H1 (cell line): ENCODE data around the gene RFX6. TPM values are rescaled to one million over a fixed set of nuclear protein-coding genes. Genes with fewer than 3 reads are reported as not detected.

Experiments used
- CTCF ChIA-PET: fragments of 300-600 bp; sonication (Branson Sonifier 250); formaldehyde crosslinking; loops from one replicate; lab custom pipeline; 2021; ENCODE audit not compliant: partially characterized antibody; lab: Charles Lee
- POLR2A ChIA-PET: fragments of 300-600 bp; sonication (Branson Sonifier 250); formaldehyde crosslinking; loops from one replicate; lab custom pipeline; 2021; ENCODE audit warnings: inconsistent platforms; ENCODE audit not compliant: partially characterized antibody; lab: Charles Lee
- DNase-seq, 2 experiments: peaks; one replicate each; pipeline versions ENCODE4 v3.0.0 to v3.0.0-alpha.2; 2010 to 2022; ENCODE audit warnings: low spot score in 2 of 2, low read depth in 1 of 2, mixed read lengths in 1 of 2
- FAIRE-seq: peaks from 2 replicates; lab custom pipeline; 2011; peaks lifted over from hg19 to GRCh38; lab: Jason Lieb, UNC
- H2AFZ ChIP-seq: 2 replicates; pipeline ENCODE4 v1.8.1; 2012; ENCODE audit warnings: low read length, inconsistent platforms
- H2AK5ac ChIP-seq: 2 replicates; pipeline ENCODE4 v1.6.1; 2013; ENCODE audit warnings: low read depth, low read length
- H2BK120ac ChIP-seq: replicated peaks from 2 replicates; pipeline ENCODE3; 2013; ENCODE audit warnings: low read depth, low read length, inconsistent platforms
- H2BK12ac ChIP-seq: 2 replicates; pipeline ENCODE4 v1.6.1; 2013; ENCODE audit warnings: low read depth, low read length
- H2BK15ac ChIP-seq: 2 replicates; pipeline ENCODE4 v1.6.1; 2013; ENCODE audit warnings: low read length
- H2BK20ac ChIP-seq: 2 replicates; pipeline ENCODE4 v1.6.1; 2013; ENCODE audit warnings: low read length
- H2BK5ac ChIP-seq: 2 replicates; pipeline ENCODE4 v1.6.1; 2013; ENCODE audit warnings: low read depth, low read length
- H3K14ac ChIP-seq: 2 replicates; pipeline ENCODE4 v1.6.1; 2013; ENCODE audit warnings: inconsistent platforms; ENCODE audit not compliant: insufficient read length
- H3K18ac ChIP-seq: 2 replicates; pipeline ENCODE4 v1.6.1; 2013; ENCODE audit warnings: low read length; ENCODE audit errors: extremely low read depth
- H3K23ac ChIP-seq: 2 replicates; pipeline ENCODE4 v1.6.1; 2013; ENCODE audit warnings: inconsistent platforms; ENCODE audit not compliant: insufficient read length
- H3K23me2 ChIP-seq: 2 replicates; pipeline ENCODE4 v1.6.1; 2013; ENCODE audit warnings: low read depth, low read length
- H3K27ac ChIP-seq: 2 replicates; pipeline ENCODE4 v1.6.1; 2011; ENCODE audit warnings: low read depth, low read length, inconsistent platforms
- H3K27me3 ChIP-seq, 4 experiments: replicated peaks in 1 of 4; 1 replicate in 1 of 4; 2 replicates in 3 of 4; pipeline versions ENCODE4 v1.6.1 to v1.8.1; 2011 to 2013; ENCODE audit warnings: low read length in 3 of 4, mild to moderate bottlenecking in 3 of 4, inconsistent platforms in 2 of 4, mixed read lengths in 2 of 4, moderate library complexity in 1 of 4; ENCODE audit not compliant: control insufficient read depth in 3 of 4, insufficient read depth in 3 of 4; ENCODE audit errors: extremely low read depth in 1 of 4
- H3K36me3 ChIP-seq, 4 experiments: 2 replicates each; pipeline versions ENCODE4 v1.6.1 to v1.8.1; 2011 to 2013; ENCODE audit warnings: mild to moderate bottlenecking in 4 of 4, low read length in 3 of 4, moderate library complexity in 2 of 4, control low read depth in 1 of 4, inconsistent platforms in 1 of 4; ENCODE audit not compliant: insufficient read depth in 4 of 4, control insufficient read depth in 2 of 4
- H3K4ac ChIP-seq: replicated peaks from 2 replicates; pipeline ENCODE3; 2013; ENCODE audit warnings: low read length, low read depth, mixed read lengths, inconsistent platforms; ENCODE audit not compliant: insufficient read length
- H3K4me1 ChIP-seq, 4 experiments: replicated peaks in 1 of 4; 1 replicate in 1 of 4; 2 replicates in 3 of 4; pipeline versions ENCODE4 v1.6.1 to v1.8.1; 2011 to 2013; ENCODE audit warnings: low read length in 3 of 4, inconsistent platforms in 2 of 4, mixed read lengths in 1 of 4; ENCODE audit not compliant: insufficient read depth in 4 of 4, control insufficient read depth in 3 of 4
- H3K4me2 ChIP-seq, 2 experiments: 2 replicates each; pipeline versions ENCODE4 v1.6.1 to v1.8.1; 2011 to 2013; ENCODE audit warnings: low read depth in 2 of 2, low read length in 2 of 2, control low read depth in 1 of 2, inconsistent platforms in 1 of 2, mild to moderate bottlenecking in 1 of 2; ENCODE audit not compliant: insufficient read depth in 1 of 2
- H3K4me3 ChIP-seq, 4 experiments: fragments of 200-600, 300-600 bp in 1 of 4; sonication (generic), shearing (Covaris generic), sonication (Bioruptor Twin) in 1 of 4; 2 replicates each; pipeline versions ENCODE4 v1.5.1 to v1.8.1; 2011 to 2016; ENCODE audit warnings: low read length in 4 of 4, low read depth in 3 of 4, control low read depth in 2 of 4, inconsistent platforms in 2 of 4, mild to moderate bottlenecking in 2 of 4, mixed read lengths in 1 of 4, moderate library complexity in 1 of 4; ENCODE audit not compliant: insufficient read depth in 2 of 4; ENCODE audit errors: extremely low read depth in 1 of 4
- H3K56ac ChIP-seq: replicated peaks from 2 replicates; pipeline ENCODE3; 2013; ENCODE audit warnings: low read depth, mild to moderate bottlenecking, mixed read lengths, low read length, inconsistent platforms; ENCODE audit not compliant: insufficient read length
- H3K79me1 ChIP-seq: 2 replicates; pipeline ENCODE4 v1.6.1; 2013; ENCODE audit warnings: low read depth, low read length, control low read depth
- H3K79me2 ChIP-seq, 2 experiments: 2 replicates each; pipeline versions ENCODE4 v1.6.1 to v1.8.1; 2012 to 2013; ENCODE audit warnings: low read length in 2 of 2, mild to moderate bottlenecking in 2 of 2, inconsistent platforms in 1 of 2; ENCODE audit not compliant: insufficient read depth in 2 of 2, control insufficient read depth in 1 of 2
- H3K9ac ChIP-seq, 4 experiments: replicated peaks in 1 of 4; 1 replicate in 1 of 4; 2 replicates in 3 of 4; pipeline versions ENCODE4 v1.6.1 to v1.8.1; 2011 to 2013; ENCODE audit warnings: low read depth in 3 of 4, low read length in 3 of 4, control low read depth in 2 of 4, mild to moderate bottlenecking in 2 of 4, moderate library complexity in 2 of 4, inconsistent platforms in 1 of 4; ENCODE audit errors: extremely low read depth in 1 of 4
- H3K9me3 ChIP-seq, 2 experiments: 2 replicates each; pipeline versions ENCODE4 v1.6.1 to v1.8.1; 2012 to 2013; ENCODE audit warnings: mild to moderate bottlenecking in 2 of 2, moderate library complexity in 2 of 2, control low read depth in 1 of 2, inconsistent platforms in 1 of 2, low read depth in 1 of 2, low read length in 1 of 2, mixed read lengths in 1 of 2; ENCODE audit not compliant: insufficient read depth in 2 of 2
- H4K20me1 ChIP-seq, 2 experiments: replicated peaks in 1 of 2; 2 replicates each; pipeline versions ENCODE3 to v1.8.1; 2011 to 2013; ENCODE audit warnings: inconsistent platforms in 2 of 2, low read length in 2 of 2, mild to moderate bottlenecking in 1 of 2; ENCODE audit not compliant: insufficient read depth in 2 of 2, control insufficient read depth in 1 of 2
- H4K5ac ChIP-seq: 2 replicates; pipeline ENCODE4 v1.6.1; 2013; ENCODE audit warnings: low read length, low read depth, mixed read lengths, inconsistent platforms; ENCODE audit not compliant: insufficient read length
- H4K8ac ChIP-seq: 2 replicates; pipeline ENCODE4 v1.8.0; 2013; ENCODE audit warnings: mild to moderate bottlenecking, moderate library complexity, low read length, inconsistent platforms; ENCODE audit not compliant: insufficient read depth; ENCODE audit errors: extremely low read depth
- H4K91ac ChIP-seq: replicated peaks from 2 replicates; pipeline ENCODE3; 2013; ENCODE audit warnings: low read length, mixed read lengths, inconsistent platforms; ENCODE audit not compliant: insufficient read length
- ASH2L ChIP-seq: fragments of 200-600, 300-600 bp; sonication (generic); IDR thresholded peaks from one replicate; pipeline ENCODE4 v1.7.1; 2017; ENCODE audit warnings: low read length
- EP300 ChIP-seq, 2 experiments: IDR thresholded peaks; 1 replicate in 1 of 2; 2 replicates in 1 of 2; pipeline ENCODE4 v1.6.1; 2011 to 2012; ENCODE audit warnings: low read depth in 2 of 2, low read length in 2 of 2, mild to moderate bottlenecking in 2 of 2, borderline replicate concordance in 1 of 2, inconsistent platforms in 1 of 2, moderate library complexity in 1 of 2
- EZH2 ChIP-seq: fragments of 200-600 bp; sonication (generic); IDR thresholded peaks from 2 replicates; pipeline ENCODE4 v1.7.1; 2012; ENCODE audit warnings: low read depth, mild to moderate bottlenecking, moderate library complexity, low read length, inconsistent platforms; ENCODE audit not compliant: severe bottlenecking
- GABPA ChIP-seq: IDR thresholded peaks from 2 replicates; pipeline ENCODE4 v1.6.1; 2011; ENCODE audit warnings: mild to moderate bottlenecking, low read length, moderate library complexity, borderline replicate concordance; ENCODE audit not compliant: insufficient read depth
- HDAC6 ChIP-seq: IDR thresholded peaks from one replicate; pipeline ENCODE4 v1.7.1; 2012; ENCODE audit warnings: low read depth, mild to moderate bottlenecking, inconsistent platforms, low read length, moderate library complexity
- KDM1A ChIP-seq: fragments of 200-600, 300-600 bp; sonication (generic); IDR thresholded peaks from 2 replicates; pipeline ENCODE4 v1.7.1; 2016; ENCODE audit warnings: mild to moderate bottlenecking, low read length, borderline replicate concordance
- SIX5 ChIP-seq: IDR thresholded peaks from 2 replicates; pipeline ENCODE4 v1.6.1; 2011; ENCODE audit warnings: mild to moderate bottlenecking, low read depth, low read length
- TEAD4 ChIP-seq: IDR thresholded peaks from 2 replicates; pipeline ENCODE4 v1.6.1; 2012; ENCODE audit warnings: low read depth, low read length, inconsistent platforms, mixed read lengths
- YY1 ChIP-seq: IDR thresholded peaks from 2 replicates; pipeline ENCODE4 v1.6.1; 2011; ENCODE audit warnings: low read depth, mild to moderate bottlenecking, low read length
- WGBS, 2 experiments: shearing (Covaris generic) in 1 of 2; methylation state at CpG; one replicate each; pipeline versions ENCODE4 v1.1.6 to v1.1.7; 2013 to 2015; ENCODE audit warnings: low lambda C conversion rate in 2 of 2, mixed read lengths in 2 of 2, inconsistent platforms in 1 of 2, low coverage in 1 of 2, missing lambda C conversion rate in 1 of 2; ENCODE audit not compliant: insufficient replicate concordance in 2 of 2, insufficient coverage in 1 of 2, insufficient read length in 1 of 2; ENCODE audit errors: extremely low coverage in 1 of 2, missing lambda C conversion rate in 1 of 2; 5-methylcytosine and 5-hydroxymethylcytosine counted together
- polyA plus RNA-seq, 7 experiments: library from polyadenylated mRNA; depleted of rRNA in 3 of 7; stranded (reverse) in 5 of 7; unstranded in 2 of 7; fragments of >200 nt in 5 of 7; fragments of 200-250 nt in 2 of 7; gene quantifications; 1 replicate in 5 of 7; 2 replicates in 1 of 7; 4 replicates in 1 of 7; pipeline versions ENCODE4 v1.2.1 to v1.2.3, GENCODE V29; 2011 to 2013; ENCODE audit warnings: missing spikeins in 2 of 7, mixed read lengths in 2 of 7
- total RNA-seq: library from RNA; stranded (reverse); fragmentation: NEBNext Ultra II Directional; extraction: Animal tissue kit (Norgen Biotek cat#: 25700); gene quantifications from 2 replicates; pipeline ENCODE4 v1.2.1, GENCODE V29; 2021
- TF ChIP-seq, protein P1 (sequence below): IDR thresholded peaks from 2 replicates; pipeline ENCODE4 v1.6.1; 2012; ENCODE audit warnings: inconsistent platforms
- TF ChIP-seq, protein P2 (sequence below): IDR thresholded peaks from 2 replicates; pipeline ENCODE4 v1.6.1; 2012; ENCODE audit warnings: low read length, inconsistent platforms
- TF ChIP-seq, protein P3 (sequence below): IDR thresholded peaks from 2 replicates; pipeline ENCODE4 v1.6.1; 2011; ENCODE audit warnings: low read depth, mild to moderate bottlenecking, low read length; ENCODE audit not compliant: insufficient read depth

RFX6 gene
- total and polyA plus RNA-seq, 2 of the 8 experiments (the other 6 are each of a cell fraction or from before 2014, with no cell fraction given) = not detected

DNA sequence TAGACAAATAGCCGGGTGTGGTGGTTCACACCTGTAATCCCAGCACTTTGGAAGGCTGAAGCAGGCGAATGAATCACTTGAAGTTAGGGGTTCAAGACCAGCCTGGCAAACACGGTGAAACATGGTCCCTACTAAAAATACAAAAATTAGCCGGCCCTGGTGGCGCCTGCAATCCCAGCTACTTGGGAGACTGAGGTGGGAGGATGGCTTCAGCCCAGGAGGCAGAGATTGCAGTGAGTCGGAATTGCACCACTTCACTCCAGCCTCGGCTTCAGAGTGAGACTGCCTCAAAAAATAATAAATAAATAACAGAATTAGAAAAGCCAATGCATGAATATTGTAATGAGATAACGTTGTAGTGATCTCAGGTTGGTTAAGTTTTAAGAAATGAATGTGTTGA, 61.3 kb downstream of the RFX6 start:
- Histone ChIP-seq H3K4me3 (no peak overlapping the region), H2AFZ (no peak overlapping the region), H3K27ac (no peak overlapping the region), H2BK12ac (no peak overlapping the region), H3K9me3 (no peaks in the 10 kb centered on the region), H2BK15ac (no peak overlapping the region), H4K5ac (no peak overlapping the region), H3K27me3 (no peaks in the 10 kb centered on the region), H3K14ac (no peak overlapping the region), H3K36me3 (no peaks in the 10 kb centered on the region), H3K79me1 (no peaks in the 10 kb centered on the region), H2BK20ac (no peak overlapping the region), H4K8ac (no peak overlapping the region), H3K23ac (no peak overlapping the region), H2BK120ac (no peak overlapping the region), H3K4me1 (no peaks in the 10 kb centered on the region), H3K4ac (no peak overlapping the region), H2AK5ac (no peak overlapping the region), H3K4me2 (no peak overlapping the region), H3K9ac (no peak overlapping the region), H3K18ac (no peak overlapping the region), H3K23me2 (no peaks in the 10 kb centered on the region), H4K91ac (no peak overlapping the region), H3K56ac (no peak overlapping the region), H3K79me2 (no peaks in the 10 kb centered on the region), H2BK5ac (no peak overlapping the region), H4K20me1 (no peaks in the 10 kb centered on the region)
- WGBS, 2 experiments = 78% methylated on average over 8 of the region's 8 CpGs; no CpG with 5 or more reads in 1 of the 2 experiments
- CTCF ChIA-PET = no interaction called here
- DNase-seq (no peak), FAIRE-seq (no peak)
- POLR2A ChIA-PET = no interaction called here
- TF ChIP-seq, protein P1, sequence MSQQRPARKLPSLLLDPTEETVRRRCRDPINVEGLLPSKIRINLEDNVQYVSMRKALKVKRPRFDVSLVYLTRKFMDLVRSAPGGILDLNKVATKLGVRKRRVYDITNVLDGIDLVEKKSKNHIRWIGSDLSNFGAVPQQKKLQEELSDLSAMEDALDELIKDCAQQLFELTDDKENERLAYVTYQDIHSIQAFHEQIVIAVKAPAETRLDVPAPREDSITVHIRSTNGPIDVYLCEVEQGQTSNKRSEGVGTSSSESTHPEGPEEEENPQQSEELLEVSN = no peak
- TF ChIP-seq TEAD4 (no peak), ASH2L (no peak), GABPA (no peak), HDAC6 (no peak), EZH2 (no peak), YY1 (no peak), SIX5 (no peak), EP300 (IDR thresholded peaks at IDR 0.05; ENCODE audit: borderline replicate concordance in 1 of 2, low read depth in 2 of 2, low read length in 2 of 2) (no peak), KDM1A (no peak)
- TF ChIP-seq, protein P2, sequence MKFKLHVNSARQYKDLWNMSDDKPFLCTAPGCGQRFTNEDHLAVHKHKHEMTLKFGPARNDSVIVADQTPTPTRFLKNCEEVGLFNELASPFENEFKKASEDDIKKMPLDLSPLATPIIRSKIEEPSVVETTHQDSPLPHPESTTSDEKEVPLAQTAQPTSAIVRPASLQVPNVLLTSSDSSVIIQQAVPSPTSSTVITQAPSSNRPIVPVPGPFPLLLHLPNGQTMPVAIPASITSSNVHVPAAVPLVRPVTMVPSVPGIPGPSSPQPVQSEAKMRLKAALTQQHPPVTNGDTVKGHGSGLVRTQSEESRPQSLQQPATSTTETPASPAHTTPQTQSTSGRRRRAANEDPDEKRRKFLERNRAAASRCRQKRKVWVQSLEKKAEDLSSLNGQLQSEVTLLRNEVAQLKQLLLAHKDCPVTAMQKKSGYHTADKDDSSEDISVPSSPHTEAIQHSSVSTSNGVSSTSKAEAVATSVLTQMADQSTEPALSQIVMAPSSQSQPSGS = no peak
- TF ChIP-seq, protein P3, sequence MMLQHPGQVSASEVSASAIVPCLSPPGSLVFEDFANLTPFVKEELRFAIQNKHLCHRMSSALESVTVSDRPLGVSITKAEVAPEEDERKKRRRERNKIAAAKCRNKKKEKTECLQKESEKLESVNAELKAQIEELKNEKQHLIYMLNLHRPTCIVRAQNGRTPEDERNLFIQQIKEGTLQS = no peak
